B cell (primary cell): ENCODE results near the gene ITSN1.

Source experiments
- EZH2 ChIP-seq: IDR thresholded peaks from 2 replicates; pipeline ENCODE4 v1.6.1; 2012; ENCODE audit warnings: borderline replicate concordance, low read depth, mild to moderate bottlenecking, moderate library complexity, low read length; ENCODE audit not compliant: insufficient read depth, poor library complexity, severe bottlenecking
- TF ChIP-seq, protein P1 (sequence below): fragments of 200-600 bp; IDR thresholded peaks from one replicate; pipeline ENCODE4 v1.8.0; 2022; ENCODE audit warnings: antibody characterized with exemption, mild to moderate bottlenecking

DNA sequence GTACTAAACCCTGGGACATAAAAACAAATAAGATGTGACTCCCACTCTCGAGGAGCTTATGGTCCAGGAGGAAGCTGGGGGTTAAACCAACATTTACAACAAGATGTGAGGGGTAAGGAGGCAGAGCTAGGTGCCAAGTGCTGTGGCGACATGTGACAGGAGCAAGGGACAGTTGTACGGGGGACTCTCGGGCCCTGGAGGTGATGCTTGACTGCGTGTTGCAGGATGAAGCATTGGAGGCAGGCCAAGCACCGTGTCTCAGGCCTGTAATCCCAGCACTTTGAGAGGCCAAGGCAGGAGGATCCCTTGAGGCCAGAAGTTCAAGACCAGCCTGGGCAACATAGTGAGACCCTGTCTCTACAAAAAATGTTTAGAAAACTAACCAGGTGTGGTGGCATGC is 236.5 kb downstream of the ITSN1 start:
- no peak for TF ChIP-seq EZH2
- TF ChIP-seq, protein P1, sequence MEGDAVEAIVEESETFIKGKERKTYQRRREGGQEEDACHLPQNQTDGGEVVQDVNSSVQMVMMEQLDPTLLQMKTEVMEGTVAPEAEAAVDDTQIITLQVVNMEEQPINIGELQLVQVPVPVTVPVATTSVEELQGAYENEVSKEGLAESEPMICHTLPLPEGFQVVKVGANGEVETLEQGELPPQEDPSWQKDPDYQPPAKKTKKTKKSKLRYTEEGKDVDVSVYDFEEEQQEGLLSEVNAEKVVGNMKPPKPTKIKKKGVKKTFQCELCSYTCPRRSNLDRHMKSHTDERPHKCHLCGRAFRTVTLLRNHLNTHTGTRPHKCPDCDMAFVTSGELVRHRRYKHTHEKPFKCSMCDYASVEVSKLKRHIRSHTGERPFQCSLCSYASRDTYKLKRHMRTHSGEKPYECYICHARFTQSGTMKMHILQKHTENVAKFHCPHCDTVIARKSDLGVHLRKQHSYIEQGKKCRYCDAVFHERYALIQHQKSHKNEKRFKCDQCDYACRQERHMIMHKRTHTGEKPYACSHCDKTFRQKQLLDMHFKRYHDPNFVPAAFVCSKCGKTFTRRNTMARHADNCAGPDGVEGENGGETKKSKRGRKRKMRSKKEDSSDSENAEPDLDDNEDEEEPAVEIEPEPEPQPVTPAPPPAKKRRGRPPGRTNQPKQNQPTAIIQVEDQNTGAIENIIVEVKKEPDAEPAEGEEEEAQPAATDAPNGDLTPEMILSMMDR, result no peak
